ENCODE results near the gene LYRM4.

Gene LYRM4

GRCh38 chr6:5172041-5172653 is 88.6 kb downstream of the LYRM4 start:
- no peak for DNase-seq

GRCh38 chr6:5167501-5167900 is 93.2 kb downstream of the LYRM4 start:
- no peak for DNase-seq

- DNase-seq = no peak
Observed at GRCh38 chr6:5164092-5164491, 96.7 kb downstream of the LYRM4 start.

GRCh38 chr6:5163247-5163646 is 97.5 kb downstream of the LYRM4 start:
- DNase-seq = no peak

DNA sequence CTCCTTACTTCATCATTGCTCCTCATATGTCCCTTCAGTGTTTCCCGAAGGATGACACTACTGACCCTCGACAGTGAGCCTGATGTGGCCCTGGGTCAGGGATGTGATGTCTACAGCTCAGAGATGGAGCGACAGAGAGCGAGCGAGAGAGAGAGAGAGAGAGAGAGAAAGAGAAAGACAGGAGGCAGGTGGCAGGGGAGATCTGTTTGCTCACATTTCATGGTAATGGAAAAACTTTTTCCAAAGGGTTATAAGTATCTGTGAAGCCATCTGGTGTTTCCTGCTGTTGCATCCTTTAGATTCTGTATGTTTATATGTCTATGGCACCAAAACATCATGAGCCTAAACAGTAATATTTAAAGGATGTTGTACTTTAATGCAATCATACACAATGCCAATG is 98.4 kb downstream of the LYRM4 start:
- no peak for DNase-seq

- DNase-seq = no peak
Observed at GRCh38 chr6:5160206-5160605, 100.5 kb downstream of the LYRM4 start.

- DNase-seq = no peak
Observed at GRCh38 chr6:5159162-5159561, 101.6 kb downstream of the LYRM4 start.

GRCh38 chr6:5158180-5158579 is 102.6 kb downstream of the LYRM4 start:
- DNase-seq = peak; percentile 17

DNA sequence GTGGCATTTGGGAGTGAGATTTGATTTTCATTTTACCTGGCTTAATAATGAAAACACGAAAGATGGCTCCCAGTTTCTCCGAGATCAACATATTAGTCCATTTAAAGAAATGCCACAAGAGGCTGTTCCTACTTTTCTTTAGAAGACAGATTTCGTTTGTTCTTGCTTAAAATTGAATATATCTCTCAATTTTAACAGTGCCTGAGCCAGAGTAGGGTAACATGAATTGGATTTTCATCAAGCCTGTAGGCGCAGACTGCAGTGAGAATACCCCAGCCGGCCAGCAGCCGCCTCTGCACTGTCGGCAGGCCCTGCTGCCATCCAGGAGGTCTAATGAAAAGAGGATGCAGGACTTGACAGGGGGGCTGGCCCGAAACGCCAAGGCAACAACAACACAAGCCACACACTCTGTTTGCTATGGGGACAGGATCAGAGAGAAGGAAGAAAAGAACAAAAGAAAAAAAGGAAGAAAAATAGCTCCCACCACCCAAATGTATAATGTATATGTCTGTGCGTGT is 103.1 kb downstream of the LYRM4 start:
- DNase-seq = no peak

DNA sequence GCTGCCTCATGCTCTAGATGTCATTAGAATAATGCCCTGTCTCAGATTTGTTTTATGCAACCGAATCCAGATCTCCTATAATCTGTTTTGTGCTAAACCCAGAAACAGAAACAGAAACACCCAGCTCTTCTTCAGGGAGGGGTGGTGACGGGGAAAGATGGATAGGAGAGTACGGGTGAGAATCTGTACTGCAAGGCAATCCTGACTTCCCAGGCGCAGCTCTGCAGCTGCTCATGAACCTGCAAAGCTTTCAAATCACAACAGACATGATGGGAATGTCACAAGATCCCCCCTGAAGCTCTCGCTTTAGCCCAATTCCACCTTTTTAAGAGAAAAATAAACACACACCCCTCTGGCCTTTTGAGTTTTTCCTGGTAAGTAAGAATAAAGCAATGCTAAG is 104.1 kb downstream of the LYRM4 start:
- no peak for DNase-seq

- no peak for DNase-seq
Observed at GRCh38 chr6:5155906-5156305, 104.8 kb downstream of the LYRM4 start.

GRCh38 chr6:5153186-5153585 is 107.6 kb downstream of the LYRM4 start:
- no peak for DNase-seq

- no peak for DNase-seq
Observed at GRCh38 chr6:5152460-5152859, 108.3 kb downstream of the LYRM4 start.

DNA sequence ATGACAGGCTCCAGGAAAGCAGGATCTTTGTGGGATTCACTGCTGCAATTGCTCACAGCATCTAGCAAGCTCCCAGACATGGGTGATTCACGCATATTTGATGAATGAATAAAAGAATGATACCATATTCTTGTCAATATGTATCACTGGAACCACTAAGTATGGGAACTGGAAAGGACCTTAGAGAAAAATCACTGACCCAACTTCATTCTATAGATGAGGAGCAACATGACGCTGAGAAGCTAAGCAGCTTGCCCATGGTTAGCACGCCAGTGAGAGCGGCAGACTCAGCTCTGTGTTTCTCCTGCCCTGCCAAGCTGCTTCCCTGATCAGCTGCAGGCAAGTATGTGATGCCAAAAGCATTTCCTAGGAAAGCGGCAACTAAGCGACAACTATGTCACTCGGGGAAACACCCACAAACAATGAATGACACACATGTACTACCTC is 108.8 kb downstream of the LYRM4 start:
- DNase-seq = no peak

DNA sequence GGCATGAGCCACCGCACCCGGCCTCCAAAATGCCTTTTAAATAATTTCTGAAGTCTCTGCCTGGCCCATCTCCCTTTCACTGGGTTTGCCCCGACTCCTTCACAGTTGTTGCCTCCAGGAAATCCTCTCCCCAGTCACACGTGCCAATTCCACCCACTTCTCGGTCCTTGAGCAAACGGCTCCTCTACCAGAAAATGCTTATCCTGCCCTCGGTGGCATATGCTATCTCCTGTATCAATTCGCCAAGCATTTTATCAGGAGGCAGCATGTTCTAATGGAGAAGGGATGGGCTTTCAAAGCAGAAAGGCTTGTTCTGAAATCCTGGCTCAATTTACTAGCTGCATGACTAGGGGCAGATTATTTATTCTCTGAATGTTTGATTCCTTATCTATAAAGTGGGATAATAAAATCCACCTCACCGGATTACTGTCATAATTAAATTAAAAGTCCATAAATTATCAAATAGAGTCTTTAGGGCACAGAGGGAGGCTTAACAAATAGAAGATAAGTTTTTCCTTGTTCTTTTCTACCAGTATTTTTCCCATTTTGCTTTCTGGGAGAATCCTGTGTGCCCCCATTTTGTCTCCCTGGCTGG is 109.3 kb downstream of the LYRM4 start:
- DNase-seq = peak; percentile 79

DNA sequence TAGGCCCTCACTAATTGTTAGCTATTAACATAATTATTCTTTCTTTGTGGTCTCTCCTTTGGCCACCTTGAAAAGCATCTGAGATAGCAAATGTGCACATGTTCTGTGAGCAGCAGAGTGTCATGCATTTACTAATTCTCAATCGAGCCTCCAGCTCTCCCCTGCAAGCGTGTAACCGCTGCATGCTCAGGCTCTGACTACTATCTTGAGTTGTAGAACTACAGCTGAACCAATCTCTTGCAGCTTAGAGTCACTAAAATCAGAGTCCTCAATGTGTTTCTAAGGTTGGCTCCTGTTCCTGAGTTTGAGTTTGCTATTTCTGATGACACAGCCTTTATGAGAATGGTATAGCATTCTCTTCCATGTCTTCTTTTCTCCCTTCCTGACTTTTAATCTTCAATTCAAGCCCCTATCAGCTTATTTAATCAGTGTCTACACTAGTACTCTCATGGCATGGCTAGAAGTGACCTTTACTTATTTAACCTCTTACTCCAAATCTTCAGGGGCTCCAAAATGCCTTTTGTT is 110.1 kb downstream of the LYRM4 start:
- no peak for DNase-seq

- DNase-seq = no peak
Observed at GRCh38 chr6:5149891-5150290, 110.9 kb downstream of the LYRM4 start.

DNA sequence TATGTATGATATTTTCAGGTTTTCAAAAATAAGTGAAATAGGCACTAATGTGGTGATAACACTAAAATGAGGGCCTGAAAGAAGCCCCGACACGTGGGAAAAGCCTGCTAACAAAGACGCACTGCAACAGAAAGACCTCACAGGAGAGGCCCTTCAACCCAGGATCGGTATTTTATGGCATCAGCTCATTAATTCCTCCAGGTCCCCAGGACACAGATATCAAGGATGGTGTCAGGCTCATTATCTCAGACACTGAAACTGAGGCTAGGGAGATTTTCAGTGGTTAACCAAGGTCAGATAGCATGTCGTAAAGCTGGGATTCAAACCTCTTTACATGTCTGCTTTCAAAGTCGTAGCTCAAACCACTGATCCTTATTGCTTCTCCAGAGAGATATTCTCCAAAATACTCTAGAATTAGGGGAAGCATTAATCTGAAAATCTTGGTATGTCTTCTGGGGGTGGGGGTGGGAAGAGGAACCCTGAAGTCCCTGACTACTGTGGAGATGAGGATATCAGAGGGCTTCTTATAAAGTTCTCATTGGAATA is 111.5 kb downstream of the LYRM4 start:
- no peak for DNase-seq

DNA sequence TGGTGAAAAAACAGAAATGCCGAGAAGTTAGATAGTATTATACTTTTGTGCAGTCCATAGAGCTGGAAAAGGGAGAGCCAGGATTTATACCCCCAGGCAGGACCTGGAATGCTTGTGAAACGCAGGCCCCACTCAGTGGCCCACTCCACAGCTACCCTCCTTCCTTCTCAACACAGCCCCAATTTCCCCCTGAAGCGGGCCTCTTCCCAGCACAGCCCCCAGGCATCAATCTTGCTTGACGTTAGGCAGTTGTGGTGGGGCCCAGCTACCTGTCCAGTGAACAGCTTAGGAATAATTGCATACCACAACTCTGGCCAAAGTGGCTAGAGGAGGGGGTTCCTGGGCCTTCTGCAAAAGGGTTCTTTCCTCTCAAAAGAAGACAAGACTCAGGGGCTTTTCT is 114.4 kb downstream of the LYRM4 start:
- DNase-seq = no peak

- peak; percentile 82 for DNase-seq
Observed at GRCh38 chr6:5143634-5144311, 117.0 kb downstream of the LYRM4 start.

DNA sequence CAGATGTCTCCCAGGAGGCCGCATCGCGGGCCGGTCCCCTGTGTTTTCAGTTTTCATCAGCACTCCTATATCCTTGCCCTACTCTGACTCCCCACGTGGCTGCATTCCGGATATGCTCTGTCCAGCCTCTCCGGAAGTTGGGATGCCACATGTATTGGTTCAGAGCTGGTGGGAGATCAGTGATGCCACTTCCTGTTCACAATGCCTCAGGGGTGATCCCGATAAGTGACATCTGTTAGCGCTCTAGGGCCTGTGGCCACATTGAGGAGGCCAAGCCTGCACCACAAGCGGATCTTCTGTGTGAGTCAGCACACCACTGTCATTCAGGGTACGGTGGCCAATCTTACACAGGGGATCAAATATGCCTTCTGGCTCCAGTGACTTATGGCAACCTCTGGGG is 117.8 kb downstream of the LYRM4 start:
- DNase-seq = peak; percentile 46

GRCh38 chr6:5142131-5142530 is 118.6 kb downstream of the LYRM4 start:
- no peak for DNase-seq

DNA sequence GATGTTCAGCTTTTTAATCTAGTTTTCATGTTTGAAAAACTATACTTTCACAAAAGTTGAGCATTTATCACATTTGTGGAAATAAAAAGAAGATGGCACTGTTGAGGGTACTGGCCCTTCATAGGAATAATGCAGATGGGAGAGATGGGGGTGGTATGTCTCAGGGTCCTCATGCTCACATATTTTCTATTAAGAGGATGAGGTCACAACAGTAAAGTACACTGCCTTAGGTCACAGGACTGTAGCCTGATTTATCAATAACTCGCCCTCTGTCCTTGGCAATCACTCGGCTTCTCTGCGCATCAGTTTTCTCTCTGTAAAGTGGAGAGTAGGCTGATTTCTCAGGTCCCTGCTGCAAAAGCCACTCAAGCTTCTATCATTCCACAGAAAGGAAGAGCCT is 119.7 kb downstream of the LYRM4 start:
- DNase-seq = no peak

All from hematopoietic multipotent progenitor cell treated with erythropoietin and hydrocortisone succinate and interleukin-3 and kit ligand, for 8 days (in vitro differentiated cells).